Measurements from ENCODE around the gene FKBP15.

The FKBP15 gene

GRCh38 chr9:113215132-113215531, 5.9 kb downstream of the FKBP15 start:
- peaks cover 0 to 9% of the 10 kb centered on the region in 2 experiments; a peak in 1 of 3 replicates for H3K36me3 ChIP-seq (ENCODE audit: control insufficient read depth in 2 of 2, insufficient read depth in 1 of 2, low read length in 2 of 2)
- no peaks in the 10 kb centered on the region for H3K9me3 ChIP-seq (ENCODE audit: control insufficient read depth, insufficient read depth, low read depth, low read length)
- no peak overlapping the region for H3K4me3 ChIP-seq (ENCODE audit: low read depth, low read length)
- CTCF ChIA-PET: no interaction called here
- TF ChIP-seq ZNF280C (tag by site-specific recombination; IDR thresholded peaks at IDR 0.05) (no peak), SETDB1 (IDR thresholded peaks at IDR 0.05; ENCODE audit: insufficient read length, low read length) (no peak), ZNF530 (tag by site-specific recombination; IDR thresholded peaks at IDR 0.05; ENCODE audit: low read depth) (no peak), PATZ1 (tag by site-specific recombination; IDR thresholded peaks at IDR 0.05) (no peak), PRDM1 (tag by site-specific recombination; IDR thresholded peaks at IDR 0.05) (0 out of 2 replicates have a peak, but pooled peaks have one; percentile 0), ZNF184 (tag by site-specific recombination; IDR thresholded peaks at IDR 0.05) (0 out of 2 replicates have a peak, but pooled peaks have one; percentile 28)
- POLR2A ChIA-PET: no interaction called here
- no peak overlapping the region for H3K27ac ChIP-seq (ENCODE audit: extremely low read depth, low read depth, low read length)
- no peaks in the 10 kb centered on the region for H3K4me1 ChIP-seq (ENCODE audit: control insufficient read depth, insufficient read depth, low read length)

- TF ChIP-seq, protein P1, sequence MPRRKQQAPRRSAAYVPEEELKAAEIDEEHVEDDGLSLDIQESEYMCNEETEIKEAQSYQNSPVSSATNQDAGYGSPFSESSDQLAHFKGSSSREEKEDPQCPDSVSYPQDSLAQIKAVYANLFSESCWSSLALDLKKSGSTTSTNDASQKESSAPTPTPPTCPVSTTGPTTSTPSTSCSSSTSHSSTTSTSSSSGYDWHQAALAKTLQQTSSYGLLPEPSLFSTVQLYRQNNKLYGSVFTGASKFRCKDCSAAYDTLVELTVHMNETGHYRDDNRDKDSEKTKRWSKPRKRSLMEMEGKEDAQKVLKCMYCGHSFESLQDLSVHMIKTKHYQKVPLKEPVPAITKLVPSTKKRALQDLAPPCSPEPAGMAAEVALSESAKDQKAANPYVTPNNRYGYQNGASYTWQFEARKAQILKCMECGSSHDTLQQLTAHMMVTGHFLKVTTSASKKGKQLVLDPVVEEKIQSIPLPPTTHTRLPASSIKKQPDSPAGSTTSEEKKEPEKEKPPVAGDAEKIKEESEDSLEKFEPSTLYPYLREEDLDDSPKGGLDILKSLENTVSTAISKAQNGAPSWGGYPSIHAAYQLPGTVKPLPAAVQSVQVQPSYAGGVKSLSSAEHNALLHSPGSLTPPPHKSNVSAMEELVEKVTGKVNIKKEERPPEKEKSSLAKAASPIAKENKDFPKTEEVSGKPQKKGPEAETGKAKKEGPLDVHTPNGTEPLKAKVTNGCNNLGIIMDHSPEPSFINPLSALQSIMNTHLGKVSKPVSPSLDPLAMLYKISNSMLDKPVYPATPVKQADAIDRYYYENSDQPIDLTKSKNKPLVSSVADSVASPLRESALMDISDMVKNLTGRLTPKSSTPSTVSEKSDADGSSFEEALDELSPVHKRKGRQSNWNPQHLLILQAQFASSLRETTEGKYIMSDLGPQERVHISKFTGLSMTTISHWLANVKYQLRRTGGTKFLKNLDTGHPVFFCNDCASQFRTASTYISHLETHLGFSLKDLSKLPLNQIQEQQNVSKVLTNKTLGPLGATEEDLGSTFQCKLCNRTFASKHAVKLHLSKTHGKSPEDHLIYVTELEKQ (tag by site-specific recombination; IDR thresholded peaks at IDR 0.05; ENCODE audit: borderline replicate concordance): no peak
- peaks cover 8 to 37% of the 10 kb centered on the region in 2 experiments; a peak in 2 of 3 replicates for H3K36me3 ChIP-seq (ENCODE audit: control insufficient read depth in 2 of 2, insufficient read depth in 1 of 2, low read length in 2 of 2)
- H3K4me3 ChIP-seq (ENCODE audit: low read depth, low read length): no peak overlapping the region
- H3K27ac ChIP-seq (ENCODE audit: extremely low read depth, low read depth, low read length): no peak overlapping the region
- ChIA-PET POLR2A (no interaction called here), CTCF (no interaction called here)
- H3K4me1 ChIP-seq (ENCODE audit: control insufficient read depth, insufficient read depth, low read length): no peaks in the 10 kb centered on the region
- no peaks in the 10 kb centered on the region for H3K9me3 ChIP-seq (ENCODE audit: control insufficient read depth, insufficient read depth, low read depth, low read length)
These were observed 10.3 kb downstream of the FKBP15 start for GRCh38 chr9:113210815-113211214.

GRCh38 chr9:113205861-113206260, 15.2 kb downstream of the FKBP15 start:
- CTCF ChIA-PET: no interaction called here
- POLR2A ChIA-PET: interaction anchor here (0.7 kb wide), 1 partner anchor 892 kb away, joined by 3 read pairs; no protein-coding TSS in a partner anchor
- no peaks in the 10 kb centered on the region for H3K9me3 ChIP-seq (ENCODE audit: control insufficient read depth, insufficient read depth, low read depth, low read length)
- no peak overlapping the region for H3K4me3 ChIP-seq (ENCODE audit: low read depth, low read length)
- H3K36me3 ChIP-seq (ENCODE audit: control insufficient read depth in 2 of 2, insufficient read depth in 1 of 2, low read length in 2 of 2): peaks cover 22 to 74% of the 10 kb centered on the region in 2 experiments
- H3K4me1 ChIP-seq (ENCODE audit: control insufficient read depth, insufficient read depth, low read length): no peaks in the 10 kb centered on the region
- H3K27ac ChIP-seq (ENCODE audit: extremely low read depth, low read depth, low read length): no peak overlapping the region
- TF ChIP-seq ZNF791 (tag by site-specific recombination; IDR thresholded peaks at IDR 0.05): no peak
- no peak for TF ChIP-seq ZNF26 (tag by site-specific recombination; IDR thresholded peaks at IDR 0.05)
- TF ChIP-seq ZNF138 (tag by site-specific recombination; IDR thresholded peaks at IDR 0.05; ENCODE audit: borderline replicate concordance): no peak
- TF ChIP-seq, protein P2, sequence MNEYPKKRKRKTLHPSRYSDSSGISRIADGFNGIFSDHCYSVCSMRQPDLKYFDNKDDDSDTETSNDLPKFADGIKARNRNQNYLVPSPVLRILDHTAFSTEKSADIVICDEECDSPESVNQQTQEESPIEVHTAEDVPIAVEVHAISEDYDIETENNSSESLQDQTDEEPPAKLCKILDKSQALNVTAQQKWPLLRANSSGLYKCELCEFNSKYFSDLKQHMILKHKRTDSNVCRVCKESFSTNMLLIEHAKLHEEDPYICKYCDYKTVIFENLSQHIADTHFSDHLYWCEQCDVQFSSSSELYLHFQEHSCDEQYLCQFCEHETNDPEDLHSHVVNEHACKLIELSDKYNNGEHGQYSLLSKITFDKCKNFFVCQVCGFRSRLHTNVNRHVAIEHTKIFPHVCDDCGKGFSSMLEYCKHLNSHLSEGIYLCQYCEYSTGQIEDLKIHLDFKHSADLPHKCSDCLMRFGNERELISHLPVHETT (tag by site-specific recombination; IDR thresholded peaks at IDR 0.05): no peak
- no peak for TF ChIP-seq ZNF324 (tag by site-specific recombination; IDR thresholded peaks at IDR 0.05)
- TF ChIP-seq, protein P3, sequence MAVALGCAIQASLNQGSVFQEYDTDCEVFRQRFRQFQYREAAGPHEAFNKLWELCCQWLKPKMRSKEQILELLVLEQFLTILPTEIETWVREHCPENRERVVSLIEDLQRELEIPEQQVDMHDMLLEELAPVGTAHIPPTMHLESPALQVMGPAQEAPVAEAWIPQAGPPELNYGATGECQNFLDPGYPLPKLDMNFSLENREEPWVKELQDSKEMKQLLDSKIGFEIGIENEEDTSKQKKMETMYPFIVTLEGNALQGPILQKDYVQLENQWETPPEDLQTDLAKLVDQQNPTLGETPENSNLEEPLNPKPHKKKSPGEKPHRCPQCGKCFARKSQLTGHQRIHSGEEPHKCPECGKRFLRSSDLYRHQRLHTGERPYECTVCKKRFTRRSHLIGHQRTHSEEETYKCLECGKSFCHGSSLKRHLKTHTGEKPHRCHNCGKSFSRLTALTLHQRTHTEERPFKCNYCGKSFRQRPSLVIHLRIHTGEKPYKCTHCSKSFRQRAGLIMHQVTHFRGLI (tag by site-specific recombination; IDR thresholded peaks at IDR 0.05): no peak
- no peak for TF ChIP-seq ZFP69B (tag by site-specific recombination; IDR thresholded peaks at IDR 0.05)
- TF ChIP-seq ZNF302 (tag by site-specific recombination; IDR thresholded peaks at IDR 0.05; ENCODE audit: low read depth): no peak
- TF ChIP-seq ZNF768 (tag by site-specific recombination; IDR thresholded peaks at IDR 0.05): no peak
- no peak for TF ChIP-seq ZNF18 (tag by site-specific recombination; IDR thresholded peaks at IDR 0.05)

Data from HEK293 (cell line).